Measurements from ENCODE around the gene PATZ1.

The PATZ1 gene

DNA sequence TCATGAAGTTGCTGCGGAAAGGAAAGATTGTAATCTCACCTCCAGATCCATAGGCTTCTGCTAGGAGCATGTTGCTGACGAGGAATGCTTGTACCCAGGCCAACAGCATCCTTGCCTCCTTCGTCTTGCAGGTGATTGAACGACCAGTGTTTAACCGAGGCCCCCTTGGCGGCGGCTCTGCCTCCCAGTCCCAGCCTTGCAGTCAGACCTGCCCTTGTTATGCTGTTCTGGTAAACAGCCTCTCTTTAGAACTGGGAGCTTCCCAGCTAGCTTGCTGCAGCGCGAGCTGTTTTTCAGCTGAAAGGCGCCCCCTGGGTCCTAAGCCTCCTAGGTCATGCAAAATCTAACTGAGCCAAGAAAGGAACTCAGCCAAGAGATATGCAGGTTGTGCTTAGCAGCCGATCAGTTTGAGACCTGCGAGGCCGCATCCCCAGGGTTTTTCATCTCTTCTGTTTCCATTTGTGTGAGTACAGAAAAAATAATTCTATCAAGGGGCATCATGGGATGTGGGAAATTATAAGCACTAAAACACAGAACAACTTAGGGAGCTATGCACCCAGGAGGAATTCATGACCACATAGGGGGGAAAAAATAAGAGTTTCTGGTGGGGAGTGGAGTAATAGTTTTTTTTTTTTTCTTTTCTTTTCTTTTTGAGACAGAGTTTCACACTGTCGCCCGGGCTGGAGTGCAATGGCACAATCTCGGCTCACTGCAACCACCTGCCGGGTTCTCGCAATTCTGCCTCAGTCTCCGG, 53.7 kb downstream of the PATZ1 start, which contains the start of gene PIK3IP1:
PIK3IP1 (minus strand) TSS at position 253 of the 754 bp plus-strand sequence; CDS start at position 109, 144 bp downstream.
- ATAC-seq, result peak; percentile 80
- no peak for TF ChIP-seq ESRRG (CRISPR knock-in tag; IDR thresholded peaks at IDR 0.05)
- no peak for TF ChIP-seq ZNF70 (CRISPR knock-in tag; IDR thresholded peaks at IDR 0.05)
- TF ChIP-seq OSR1 (CRISPR knock-in tag; IDR thresholded peaks at IDR 0.05), result no peak
- TF ChIP-seq ISL1 (CRISPR knock-in tag; IDR thresholded peaks at IDR 0.05), result no peak
- TF ChIP-seq ZFP3 (CRISPR knock-in tag; IDR thresholded peaks at IDR 0.05), result no peak
- no peak for TF ChIP-seq GLIS3 (CRISPR knock-in tag; IDR thresholded peaks at IDR 0.05)
- no peak for TF ChIP-seq ZC3H10 (CRISPR knock-in tag; IDR thresholded peaks at IDR 0.05)
- TF ChIP-seq TOX (CRISPR knock-in tag; IDR thresholded peaks at IDR 0.05; ENCODE audit: borderline replicate concordance), result no peak
- TF ChIP-seq, protein P1, sequence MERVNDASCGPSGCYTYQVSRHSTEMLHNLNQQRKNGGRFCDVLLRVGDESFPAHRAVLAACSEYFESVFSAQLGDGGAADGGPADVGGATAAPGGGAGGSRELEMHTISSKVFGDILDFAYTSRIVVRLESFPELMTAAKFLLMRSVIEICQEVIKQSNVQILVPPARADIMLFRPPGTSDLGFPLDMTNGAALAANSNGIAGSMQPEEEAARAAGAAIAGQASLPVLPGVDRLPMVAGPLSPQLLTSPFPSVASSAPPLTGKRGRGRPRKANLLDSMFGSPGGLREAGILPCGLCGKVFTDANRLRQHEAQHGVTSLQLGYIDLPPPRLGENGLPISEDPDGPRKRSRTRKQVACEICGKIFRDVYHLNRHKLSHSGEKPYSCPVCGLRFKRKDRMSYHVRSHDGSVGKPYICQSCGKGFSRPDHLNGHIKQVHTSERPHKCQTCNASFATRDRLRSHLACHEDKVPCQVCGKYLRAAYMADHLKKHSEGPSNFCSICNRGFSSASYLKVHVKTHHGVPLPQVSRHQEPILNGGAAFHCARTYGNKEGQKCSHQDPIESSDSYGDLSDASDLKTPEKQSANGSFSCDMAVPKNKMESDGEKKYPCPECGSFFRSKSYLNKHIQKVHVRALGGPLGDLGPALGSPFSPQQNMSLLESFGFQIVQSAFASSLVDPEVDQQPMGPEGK (CRISPR knock-in tag; IDR thresholded peaks at IDR 0.05; ENCODE audit: borderline replicate concordance), result no peak
- no peak for TF ChIP-seq RARB (CRISPR knock-in tag; IDR thresholded peaks at IDR 0.05)
- no peak for TF ChIP-seq TSHZ2 (CRISPR knock-in tag; IDR thresholded peaks at IDR 0.05)
- no peak for TF ChIP-seq CSDC2 (CRISPR knock-in tag; IDR thresholded peaks at IDR 0.05)
- TF ChIP-seq SNAI2 (CRISPR knock-in tag; IDR thresholded peaks at IDR 0.05), result no peak
- no peak; the same call in 1 of the 2 replicates for TF ChIP-seq ZNF8 (CRISPR knock-in tag; IDR thresholded peaks at IDR 0.05)
- TF ChIP-seq, protein P2, sequence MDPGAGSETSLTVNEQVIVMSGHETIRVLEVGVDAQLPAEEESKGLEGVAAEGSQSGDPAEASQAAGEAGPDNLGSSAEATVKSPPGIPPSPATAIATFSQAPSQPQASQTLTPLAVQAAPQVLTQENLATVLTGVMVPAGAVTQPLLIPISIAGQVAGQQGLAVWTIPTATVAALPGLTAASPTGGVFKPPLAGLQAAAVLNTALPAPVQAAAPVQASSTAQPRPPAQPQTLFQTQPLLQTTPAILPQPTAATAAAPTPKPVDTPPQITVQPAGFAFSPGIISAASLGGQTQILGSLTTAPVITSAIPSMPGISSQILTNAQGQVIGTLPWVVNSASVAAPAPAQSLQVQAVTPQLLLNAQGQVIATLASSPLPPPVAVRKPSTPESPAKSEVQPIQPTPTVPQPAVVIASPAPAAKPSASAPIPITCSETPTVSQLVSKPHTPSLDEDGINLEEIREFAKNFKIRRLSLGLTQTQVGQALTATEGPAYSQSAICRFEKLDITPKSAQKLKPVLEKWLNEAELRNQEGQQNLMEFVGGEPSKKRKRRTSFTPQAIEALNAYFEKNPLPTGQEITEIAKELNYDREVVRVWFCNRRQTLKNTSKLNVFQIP (CRISPR knock-in tag; IDR thresholded peaks at IDR 0.05; ENCODE audit: borderline replicate concordance, low read depth), result no peak
- no peak for TF ChIP-seq CSRNP3 (CRISPR knock-in tag; IDR thresholded peaks at IDR 0.05)
- TF ChIP-seq PPARA (CRISPR knock-in tag; IDR thresholded peaks at IDR 0.05; ENCODE audit: borderline replicate concordance), result no peak
- TF ChIP-seq, protein P3, sequence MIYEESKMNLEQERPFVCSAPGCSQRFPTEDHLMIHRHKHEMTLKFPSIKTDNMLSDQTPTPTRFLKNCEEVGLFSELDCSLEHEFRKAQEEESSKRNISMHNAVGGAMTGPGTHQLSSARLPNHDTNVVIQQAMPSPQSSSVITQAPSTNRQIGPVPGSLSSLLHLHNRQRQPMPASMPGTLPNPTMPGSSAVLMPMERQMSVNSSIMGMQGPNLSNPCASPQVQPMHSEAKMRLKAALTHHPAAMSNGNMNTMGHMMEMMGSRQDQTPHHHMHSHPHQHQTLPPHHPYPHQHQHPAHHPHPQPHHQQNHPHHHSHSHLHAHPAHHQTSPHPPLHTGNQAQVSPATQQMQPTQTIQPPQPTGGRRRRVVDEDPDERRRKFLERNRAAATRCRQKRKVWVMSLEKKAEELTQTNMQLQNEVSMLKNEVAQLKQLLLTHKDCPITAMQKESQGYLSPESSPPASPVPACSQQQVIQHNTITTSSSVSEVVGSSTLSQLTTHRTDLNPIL (CRISPR knock-in tag; IDR thresholded peaks at IDR 0.05; ENCODE audit: low read depth), result no peak
- no peak for TF ChIP-seq ZFP30 (CRISPR knock-in tag; IDR thresholded peaks at IDR 0.05)
- no peak for TF ChIP-seq TCF4 (CRISPR knock-in tag; IDR thresholded peaks at IDR 0.05; ENCODE audit: borderline replicate concordance)

DNA sequence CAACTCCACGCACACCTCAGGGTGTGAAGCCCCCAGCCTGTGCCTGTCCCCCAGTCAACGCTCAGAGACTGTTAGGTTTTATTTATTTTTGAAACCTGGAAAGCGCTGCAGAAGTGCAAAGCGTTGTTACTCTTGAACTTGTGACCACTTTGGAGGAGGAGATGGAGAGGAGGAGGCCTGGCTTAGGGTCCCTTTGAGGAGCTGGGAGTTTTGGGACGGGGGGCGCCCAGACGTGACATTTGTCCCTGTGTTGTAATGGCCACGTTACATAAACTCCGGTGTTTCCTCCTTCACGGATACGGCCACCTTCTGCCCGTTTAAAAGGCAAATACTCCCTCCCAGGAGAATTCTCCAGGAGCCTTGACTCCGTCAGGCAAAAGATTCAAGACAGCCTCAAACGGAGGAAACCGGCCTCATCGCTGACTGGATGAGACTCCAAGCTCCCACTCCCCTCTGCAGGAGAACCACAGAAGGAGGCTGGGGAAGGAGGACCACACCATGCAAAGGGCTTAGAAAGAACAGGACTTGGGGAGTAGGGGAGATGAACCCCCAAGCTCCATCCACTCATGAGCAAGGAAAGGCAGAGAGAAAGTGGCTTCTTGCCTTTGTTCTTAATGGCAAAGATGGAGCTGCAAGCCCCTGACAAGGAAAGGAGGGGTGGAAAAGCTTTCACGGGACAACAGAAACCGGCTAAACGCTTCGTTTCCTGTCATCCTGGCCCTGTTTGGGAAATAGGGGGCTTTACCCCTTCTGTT, 54.5 kb downstream of the PATZ1 start:
- peak; percentile 43 for ATAC-seq
- TF ChIP-seq GLIS3 (CRISPR knock-in tag; IDR thresholded peaks at IDR 0.05), result no peak
- TF ChIP-seq OSR1 (CRISPR knock-in tag; IDR thresholded peaks at IDR 0.05), result no peak
- no peak for TF ChIP-seq TCF4 (CRISPR knock-in tag; IDR thresholded peaks at IDR 0.05; ENCODE audit: borderline replicate concordance)
- no peak for TF ChIP-seq ZFP30 (CRISPR knock-in tag; IDR thresholded peaks at IDR 0.05)
- TF ChIP-seq ZFP3 (CRISPR knock-in tag; IDR thresholded peaks at IDR 0.05), result no peak
- TF ChIP-seq, protein P1 (CRISPR knock-in tag; IDR thresholded peaks at IDR 0.05; ENCODE audit: borderline replicate concordance), result no peak
- no peak for TF ChIP-seq BACH2 (CRISPR knock-in tag; IDR thresholded peaks at IDR 0.05; ENCODE audit: borderline replicate concordance)
- TF ChIP-seq ARNTL (CRISPR knock-in tag; IDR thresholded peaks at IDR 0.05; ENCODE audit: borderline replicate concordance, low read depth), result no peak
- TF ChIP-seq ISL1 (CRISPR knock-in tag; IDR thresholded peaks at IDR 0.05), result no peak
- no peak for TF ChIP-seq SNAI2 (CRISPR knock-in tag; IDR thresholded peaks at IDR 0.05)
- no peak for TF ChIP-seq RARB (CRISPR knock-in tag; IDR thresholded peaks at IDR 0.05)
- no peak for TF ChIP-seq ESRRG (CRISPR knock-in tag; IDR thresholded peaks at IDR 0.05)
- TF ChIP-seq, protein P2 (CRISPR knock-in tag; IDR thresholded peaks at IDR 0.05; ENCODE audit: borderline replicate concordance, low read depth), result no peak
